Activated CD4-positive, alpha-beta T cell treated with anti-CD3 and anti-CD28 coated beads, Interleukin-2, amount 10 ng/mL, durations not matched to agents 24 days and 14 days (primary cell): Measurements from ENCODE around the gene CCDC80. TPM values are rescaled to one million over a fixed set of nuclear protein-coding genes. Genes with fewer than 3 reads are reported as not detected.
"Not testable (repeated sequence)": the region's sequence is repeated elsewhere in the genome, so short reads cannot be mapped to it uniquely, and the experiment has no call there.

Source experiments
- DNase-seq: peaks from one replicate; pipeline ENCODE4 v3.0.0; 2022
- H3K27ac Mint-ChIP-seq: one replicate; pipeline ENCODE4 v1.8.0; 2022; ENCODE audit warnings: mild to moderate bottlenecking, mixed read lengths
- H3K27me3 Mint-ChIP-seq: one replicate; pipeline ENCODE4 v1.8.0; 2022; ENCODE audit warnings: mixed read lengths
- H3K36me3 Mint-ChIP-seq: one replicate; pipeline ENCODE4 v1.8.0; 2022; ENCODE audit warnings: low read depth, mild to moderate bottlenecking, mixed read lengths
- H3K4me1 Mint-ChIP-seq: one replicate; pipeline ENCODE4 v1.8.0; 2021; ENCODE audit warnings: mixed read lengths
- H3K4me3 Mint-ChIP-seq: one replicate; pipeline ENCODE4 v1.8.0; 2022; ENCODE audit warnings: mild to moderate bottlenecking, moderate library complexity, mixed read lengths
- H3K9me3 Mint-ChIP-seq: one replicate; pipeline ENCODE4 v1.8.0; 2021; ENCODE audit warnings: mixed read lengths
- intact Hi-C: fragments of 100-400 bp; cut with micrococcal nuclease; formaldehyde crosslinking; loops from one replicate; pipeline ENCODE4 v1.15.1; 2023
- total RNA-seq: library from RNA; stranded (reverse); gene quantifications from 2 replicates; pipeline ENCODE4 v1.2.3, GENCODE V29; 2022

CCDC80 gene
- total RNA-seq, 1 donor from 2014 or later = not detected

DNA sequence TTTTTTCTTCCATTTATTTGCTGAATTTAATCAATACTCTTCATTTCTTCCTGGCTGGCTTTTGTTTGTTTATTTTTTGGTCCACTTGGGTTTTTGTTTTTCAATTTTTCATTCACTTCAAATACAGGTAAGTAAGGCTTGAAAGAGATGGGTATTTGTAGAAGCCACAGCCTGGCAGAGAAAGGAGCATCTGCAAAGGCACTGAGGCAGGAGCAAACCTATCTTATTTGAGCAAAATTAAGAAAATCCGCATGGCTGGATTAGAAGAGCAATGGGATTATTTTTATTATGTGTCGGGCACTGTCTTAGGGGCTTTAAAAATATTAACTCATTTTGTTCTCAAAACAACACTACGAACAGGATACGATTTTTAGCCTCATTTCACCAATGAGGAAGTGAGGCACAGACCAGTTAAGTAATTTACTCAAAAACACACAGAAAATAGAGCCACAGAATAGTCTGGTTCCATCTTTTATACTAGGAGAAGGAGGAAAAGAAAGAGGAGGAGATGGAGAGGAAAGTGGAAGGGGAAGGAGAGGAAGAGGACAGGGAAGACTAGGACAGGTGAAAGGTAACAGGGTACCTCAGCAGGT lies 35.1 kb upstream of the CCDC80 start:
- DNase-seq = peak; percentile 49

GRCh38 chr3:112675349-112675748 lies 34.4 kb upstream of the CCDC80 start:
- Mint-ChIP-seq H3K36me3 (no peaks in the 10 kb centered on the region), H3K9me3 (no peaks in the 10 kb centered on the region), H3K4me3 (peak overlapping the region; percentile 20), H3K27me3 (peaks cover 2% of the 10 kb centered on the region), H3K27ac (peak overlapping the region; percentile 39), H3K4me1 (peaks cover 73% of the 10 kb centered on the region)
- intact Hi-C loops = loop anchor here (5.0 to 10.0 kb wide), 3 partner anchors 282 to 541 kb away; partner anchors contain the start of genes GCSAM and GTPBP8
- peak; percentile 55 for DNase-seq

More for the DNA sequence above, 35.1 kb upstream of the CCDC80 start:
- Mint-ChIP-seq H3K9me3 (no peaks in the 10 kb centered on the region), H3K4me1 (peaks cover 67% of the 10 kb centered on the region), H3K27me3 (peaks cover 2% of the 10 kb centered on the region), H3K4me3 (peak overlapping the region; percentile 60), H3K27ac (peak overlapping the region; percentile 90), H3K36me3 (no peaks in the 10 kb centered on the region)
- intact Hi-C loops = loop anchor here (1.0 to 10.0 kb wide), 7 partner anchors 33 to 541 kb away; partner anchors contain the start of genes GCSAM and GTPBP8

GRCh38 chr3:112672716-112673541 lies 32.0 kb upstream of the CCDC80 start:
- Mint-ChIP-seq H3K4me3 (peak overlapping the region; percentile 36), H3K27me3 (peaks cover 2% of the 10 kb centered on the region), H3K9me3 (no peaks in the 10 kb centered on the region), H3K27ac (peak overlapping the region; percentile 62), H3K36me3 (no peaks in the 10 kb centered on the region), H3K4me1 (peaks cover 73% of the 10 kb centered on the region)
- intact Hi-C loops = loop anchor here (1.0 to 10.0 kb wide), 2 partner anchors 332 to 538 kb away; partner anchors contain the start of gene GCSAM
- peak; percentile 78 for DNase-seq

GRCh38 chr3:112671930-112672715 lies 31.2 kb upstream of the CCDC80 start:
- peak overlapping the region; percentile 15 for H3K4me3 Mint-ChIP-seq
- peaks cover 2% of the 10 kb centered on the region for H3K27me3 Mint-ChIP-seq
- intact Hi-C loops = loop anchor here (1.0 to 10.0 kb wide), 2 partner anchors 333 to 537 kb away; partner anchors contain the start of gene GCSAM
- peaks cover 74% of the 10 kb centered on the region for H3K4me1 Mint-ChIP-seq
- peaks cover 6% of the 10 kb centered on the region for H3K9me3 Mint-ChIP-seq
- peaks cover 3% of the 10 kb centered on the region for H3K36me3 Mint-ChIP-seq
- peak overlapping the region; percentile 62 for H3K27ac Mint-ChIP-seq
- DNase-seq = peak; percentile 69

DNA sequence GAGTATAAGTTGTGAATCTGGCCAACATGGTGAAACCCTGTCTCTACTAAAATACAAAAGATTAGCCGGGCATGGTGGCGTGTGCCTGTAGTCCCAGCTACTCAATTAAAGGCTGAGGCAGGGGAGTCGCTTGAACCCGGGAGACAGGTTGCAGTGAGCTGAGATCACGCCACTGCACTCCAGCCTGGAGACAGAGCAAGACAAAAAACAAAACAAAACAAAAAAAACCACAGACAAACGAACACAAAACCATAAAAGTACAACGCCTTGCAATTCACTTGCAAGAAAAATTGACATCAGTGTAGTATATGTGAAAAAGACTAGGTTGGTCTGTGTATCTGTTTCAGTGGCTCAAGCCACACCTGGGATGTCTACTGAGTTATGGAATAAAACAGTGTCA lies 29.9 kb upstream of the CCDC80 start:
- DNase-seq = peak; percentile 67
- intact Hi-C loops = loop anchor here (10.0 kb wide), 1 partner anchor 536 kb away; the partner anchor contains the start of gene GCSAM
- Mint-ChIP-seq H3K27me3 (peaks cover 2% of the 10 kb centered on the region), H3K4me3 (no peak overlapping the region), H3K9me3 (peaks cover 8% of the 10 kb centered on the region), H3K4me1 (peaks cover 61% of the 10 kb centered on the region), H3K27ac (no peak overlapping the region), H3K36me3 (peaks cover 4% of the 10 kb centered on the region)

GRCh38 chr3:112667599-112667998 lies 26.7 kb upstream of the CCDC80 start:
- Mint-ChIP-seq H3K9me3 (peaks cover 8% of the 10 kb centered on the region), H3K27me3 (peaks cover 7% of the 10 kb centered on the region), H3K36me3 (peaks cover 8% of the 10 kb centered on the region), H3K27ac (no peak overlapping the region), H3K4me1 (peaks cover 33% of the 10 kb centered on the region), H3K4me3 (no peak overlapping the region)
- intact Hi-C loops = no loop called here
- DNase-seq = no peak

DNA sequence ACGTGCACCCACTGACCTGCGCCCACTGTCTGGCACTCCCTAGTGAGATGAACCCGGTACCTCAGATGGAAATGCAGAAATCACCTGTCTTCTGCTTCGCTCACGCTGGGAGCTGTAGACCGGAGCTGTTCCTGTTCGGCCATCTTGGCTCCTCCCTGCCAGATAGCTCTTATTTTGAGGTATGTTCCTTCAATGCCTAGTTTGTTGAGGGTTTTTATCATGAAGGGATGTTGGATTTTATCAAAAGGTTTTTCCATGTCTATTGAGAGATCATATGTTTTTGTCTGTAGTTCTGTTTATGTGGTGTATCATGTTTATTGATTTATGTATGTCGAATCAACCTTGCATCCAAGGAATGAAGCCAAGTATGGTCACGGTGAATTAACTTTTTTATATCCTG lies 24.1 kb upstream of the CCDC80 start:
- H3K27ac Mint-ChIP-seq, DNase-seq, H3K4me3 Mint-ChIP-seq, intact Hi-C loops, H3K36me3 Mint-ChIP-seq: not testable (repeated sequence)
- Mint-ChIP-seq H3K4me1 (peaks cover 10% of the 10 kb centered on the region), H3K9me3 (peaks cover 16% of the 10 kb centered on the region), H3K27me3 (peaks cover 14% of the 10 kb centered on the region)

DNA sequence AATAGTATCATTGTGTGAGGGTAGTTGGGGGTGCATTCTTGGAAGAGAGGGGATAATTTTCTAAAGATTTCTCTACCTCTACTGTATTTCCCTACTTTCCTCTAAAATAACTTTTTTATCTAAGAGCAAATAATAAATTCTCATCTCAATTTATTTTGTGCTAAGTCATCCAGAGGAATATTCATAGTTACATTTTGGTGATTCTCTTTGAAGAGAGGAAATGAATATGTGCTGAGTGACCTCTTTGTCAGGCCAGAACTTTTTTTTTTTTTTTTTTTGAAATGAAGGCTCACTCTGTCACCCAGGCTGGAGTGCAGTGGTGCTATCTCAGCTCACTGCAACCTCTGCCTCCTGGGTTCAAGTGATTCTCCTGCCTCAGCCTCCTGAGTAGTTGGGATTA lies 15.1 kb upstream of the CCDC80 start:
- Mint-ChIP-seq H3K4me1 (peaks cover 6% of the 10 kb centered on the region), H3K9me3 (peaks cover 14% of the 10 kb centered on the region), H3K36me3 (no peaks in the 10 kb centered on the region), H3K27ac (no peak overlapping the region), H3K27me3 (peaks cover 6% of the 10 kb centered on the region), H3K4me3 (no peak overlapping the region)
- DNase-seq = no peak
- intact Hi-C loops = no loop called here

- Mint-ChIP-seq H3K27me3 (peaks cover 5% of the 10 kb centered on the region), H3K9me3 (peaks cover 14% of the 10 kb centered on the region), H3K36me3 (no peaks in the 10 kb centered on the region), H3K4me1 (peaks cover 6% of the 10 kb centered on the region), H3K27ac (no peak overlapping the region), H3K4me3 (no peak overlapping the region)
- DNase-seq = no peak
- intact Hi-C loops = no loop called here
These were observed 14.0 kb upstream of the CCDC80 start for GRCh38 chr3:112654979-112655378.

DNA sequence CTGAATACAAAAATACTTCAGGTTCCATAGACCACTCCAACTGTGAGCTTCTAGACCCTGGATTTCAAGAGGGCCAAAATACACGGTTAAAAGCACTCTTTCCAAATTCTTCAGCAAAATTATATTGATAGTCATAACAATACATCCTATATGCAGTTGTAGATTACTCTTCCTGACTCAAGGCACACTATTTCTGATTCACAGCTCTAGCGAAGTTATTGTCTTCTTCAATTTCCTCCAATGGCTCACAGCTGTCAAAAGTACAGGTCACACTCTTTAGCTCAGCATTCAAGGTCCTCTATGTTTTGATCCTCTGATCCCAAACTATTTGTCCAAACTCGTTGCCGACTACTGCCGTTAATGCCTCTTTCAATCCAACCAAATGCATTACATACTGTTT lies 13.5 kb upstream of the CCDC80 start:
- Mint-ChIP-seq H3K4me3 (no peak overlapping the region), H3K9me3 (peaks cover 14% of the 10 kb centered on the region), H3K4me1 (peaks cover 10% of the 10 kb centered on the region), H3K27me3 (peaks cover 5% of the 10 kb centered on the region), H3K36me3 (no peaks in the 10 kb centered on the region), H3K27ac (no peak overlapping the region)
- intact Hi-C loops = no loop called here
- no peak for DNase-seq

GRCh38 chr3:112653881-112654300 lies 12.9 kb upstream of the CCDC80 start:
- Mint-ChIP-seq H3K4me1 (peaks cover 16% of the 10 kb centered on the region), H3K9me3 (peaks cover 14% of the 10 kb centered on the region), H3K27me3 (peaks cover 5% of the 10 kb centered on the region), H3K36me3 (no peaks in the 10 kb centered on the region), H3K4me3 (no peak overlapping the region), H3K27ac (no peak overlapping the region)
- DNase-seq = peak; percentile 34
- intact Hi-C loops = no loop called here

GRCh38 chr3:112653209-112653871 lies 12.4 kb upstream of the CCDC80 start:
- Mint-ChIP-seq H3K4me1 (peaks cover 19% of the 10 kb centered on the region), H3K9me3 (peaks cover 9% of the 10 kb centered on the region), H3K27me3 (peaks cover 5% of the 10 kb centered on the region), H3K36me3 (no peaks in the 10 kb centered on the region), H3K27ac (no peak overlapping the region), H3K4me3 (no peak overlapping the region)
- intact Hi-C loops = no loop called here
- no peak for DNase-seq

- Mint-ChIP-seq H3K4me1 (peaks cover 16% of the 10 kb centered on the region), H3K27me3 (peaks cover 6% of the 10 kb centered on the region), H3K27ac (no peak overlapping the region), H3K36me3 (no peaks in the 10 kb centered on the region), H3K9me3 (peaks cover 5% of the 10 kb centered on the region), H3K4me3 (no peak overlapping the region)
- intact Hi-C loops = no loop called here
- no peak for DNase-seq
These were observed 10.6 kb upstream of the CCDC80 start for GRCh38 chr3:112651516-112651915.
